IPS-NIHi11 (cell line): ENCODE data around the gene PLSCR1.

Source experiments
- DNase-seq: peaks from one replicate; pipeline ENCODE4 v3.0.0; 2012; ENCODE audit warnings: mixed read lengths, low spot score

Gene PLSCR1, protein sequence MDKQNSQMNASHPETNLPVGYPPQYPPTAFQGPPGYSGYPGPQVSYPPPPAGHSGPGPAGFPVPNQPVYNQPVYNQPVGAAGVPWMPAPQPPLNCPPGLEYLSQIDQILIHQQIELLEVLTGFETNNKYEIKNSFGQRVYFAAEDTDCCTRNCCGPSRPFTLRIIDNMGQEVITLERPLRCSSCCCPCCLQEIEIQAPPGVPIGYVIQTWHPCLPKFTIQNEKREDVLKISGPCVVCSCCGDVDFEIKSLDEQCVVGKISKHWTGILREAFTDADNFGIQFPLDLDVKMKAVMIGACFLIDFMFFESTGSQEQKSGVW

DNA sequence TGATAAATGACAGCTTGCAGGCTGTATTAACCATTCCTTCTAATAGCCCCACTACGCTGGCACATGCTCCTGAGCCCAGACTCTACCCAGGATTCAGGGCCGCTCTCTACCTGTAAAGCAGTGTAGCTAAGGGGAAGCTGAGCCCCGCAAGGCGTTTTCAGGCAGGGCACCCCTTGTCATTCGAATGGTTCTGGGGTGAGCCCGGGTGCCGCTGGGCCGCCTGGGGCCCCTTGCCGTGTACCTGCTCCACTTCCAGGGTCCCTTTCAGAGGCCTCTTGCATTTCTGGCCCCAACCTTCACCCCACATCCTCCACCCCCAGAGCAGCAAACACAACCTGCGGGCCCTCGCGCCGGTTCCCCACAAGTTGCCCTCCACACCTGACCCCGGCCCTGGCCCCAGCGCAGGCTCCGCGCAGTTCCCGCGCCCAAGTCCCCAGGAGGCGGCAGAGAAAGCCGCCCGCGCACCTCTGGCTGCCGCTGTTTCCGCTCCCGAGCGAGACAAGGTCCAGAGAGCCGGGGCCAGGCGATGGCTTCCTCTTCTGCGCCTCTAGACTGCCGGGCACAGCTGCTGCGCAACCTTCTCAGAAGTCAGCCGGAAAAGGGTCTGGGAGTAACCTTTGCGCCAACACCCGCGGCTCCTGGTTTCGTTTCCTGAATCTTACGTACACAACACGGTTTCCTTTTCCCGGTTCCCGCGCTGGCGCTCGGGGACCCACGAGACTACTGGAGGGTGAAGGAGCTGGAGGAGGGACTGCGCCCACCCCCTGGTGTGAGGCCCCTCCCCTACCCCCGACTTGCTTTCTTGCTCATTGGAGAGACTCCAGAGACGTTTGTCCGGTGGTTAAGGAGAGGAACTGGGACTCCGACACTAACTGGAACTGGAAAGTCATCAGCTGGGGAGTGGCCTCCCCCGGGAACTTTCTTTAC is at the start of gene PLSCR1:
TSS of gene PLSCR1 (minus strand) at position 606 of the 927 bp plus-strand sequence. CDS start 8,055 bp downstream, outside the sequence.
- peak; percentile 88 for DNase-seq

DNA sequence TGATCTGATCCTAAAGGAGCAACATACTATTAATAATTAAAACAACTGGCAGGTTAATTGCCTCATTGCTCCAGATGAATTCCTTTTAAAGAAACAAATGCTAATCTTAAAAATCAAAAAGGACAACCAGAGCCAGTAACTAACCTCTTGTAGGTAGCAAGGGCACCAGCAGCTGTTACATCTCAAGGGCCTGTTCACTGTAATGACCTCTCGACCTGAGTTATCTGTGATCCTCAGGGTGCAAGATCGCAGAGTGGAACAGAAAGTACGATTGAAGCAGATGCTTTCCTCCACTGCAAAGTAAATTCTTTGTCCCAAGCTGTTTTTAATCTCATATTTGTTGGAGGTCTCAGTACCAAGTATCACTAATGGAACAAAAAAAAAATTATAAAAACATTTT is 49.4 kb upstream of the PLSCR1 start:
- DNase-seq: no peak

DNA sequence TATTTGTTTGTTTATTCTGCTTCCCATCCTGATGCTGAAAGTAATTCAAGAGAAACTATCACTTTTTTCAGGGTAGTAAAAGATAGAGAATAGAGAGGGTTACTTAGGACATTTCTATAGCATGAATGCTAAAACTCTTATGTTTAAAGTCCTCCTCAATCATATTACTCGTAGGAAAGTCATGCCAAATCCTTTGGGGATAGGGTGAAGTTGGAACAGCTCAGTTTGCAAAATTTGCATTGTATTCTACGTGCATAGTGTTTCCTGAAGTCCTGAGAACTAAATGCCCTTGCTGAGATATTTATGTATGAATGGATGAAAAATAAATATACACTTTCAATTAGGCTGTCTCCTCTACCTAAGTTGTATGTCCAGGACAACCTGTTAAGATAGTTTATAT is 46.1 kb upstream of the PLSCR1 start:
- DNase-seq: no peak

DNA sequence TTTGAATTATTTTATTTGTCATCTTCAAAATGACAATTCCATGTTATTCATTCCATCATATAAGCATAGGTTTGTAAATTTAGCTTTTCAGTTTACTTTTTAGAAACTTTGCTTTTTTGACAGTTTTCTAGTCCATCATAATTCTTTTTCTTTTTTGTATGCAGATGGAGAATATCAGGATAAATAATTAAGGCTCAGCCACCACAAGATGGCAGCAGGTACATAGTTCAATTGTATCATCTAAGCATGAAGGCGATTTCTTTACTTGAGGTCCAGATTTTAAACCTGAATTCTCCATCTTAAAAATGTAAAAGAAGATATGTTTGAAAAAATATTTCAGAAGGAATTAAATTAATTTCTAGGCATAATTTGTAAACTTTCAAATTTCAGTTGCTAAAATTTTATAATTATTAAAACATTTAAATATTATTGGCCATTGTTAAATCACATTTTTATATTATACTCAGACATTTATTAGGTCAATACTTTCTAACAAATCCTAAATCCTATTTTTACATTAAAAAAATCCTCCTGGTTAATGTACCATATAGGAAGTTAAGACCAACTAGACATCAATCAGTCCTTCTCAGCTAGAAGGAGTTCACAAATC is 45.6 kb upstream of the PLSCR1 start:
- peak; percentile 27 for DNase-seq

DNA sequence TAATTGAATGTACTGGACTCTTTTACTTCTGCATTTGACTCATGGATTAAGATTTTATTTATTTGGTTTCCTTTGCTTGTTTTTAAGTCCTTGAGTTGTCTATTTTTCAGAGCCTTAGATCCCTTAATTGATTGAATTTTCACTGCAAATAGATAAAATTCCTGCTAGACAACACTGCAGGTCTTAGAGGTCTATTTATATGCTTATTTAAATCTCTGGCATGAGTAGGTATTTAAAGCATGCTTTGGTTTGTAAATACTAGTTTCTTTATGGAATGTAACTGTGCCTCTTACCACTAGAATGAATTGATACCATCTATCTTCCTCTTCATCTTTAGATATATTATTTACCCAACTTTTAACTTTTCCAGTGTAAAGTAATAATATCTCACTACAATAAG is 40.7 kb upstream of the PLSCR1 start:
- DNase-seq: no peak

DNA sequence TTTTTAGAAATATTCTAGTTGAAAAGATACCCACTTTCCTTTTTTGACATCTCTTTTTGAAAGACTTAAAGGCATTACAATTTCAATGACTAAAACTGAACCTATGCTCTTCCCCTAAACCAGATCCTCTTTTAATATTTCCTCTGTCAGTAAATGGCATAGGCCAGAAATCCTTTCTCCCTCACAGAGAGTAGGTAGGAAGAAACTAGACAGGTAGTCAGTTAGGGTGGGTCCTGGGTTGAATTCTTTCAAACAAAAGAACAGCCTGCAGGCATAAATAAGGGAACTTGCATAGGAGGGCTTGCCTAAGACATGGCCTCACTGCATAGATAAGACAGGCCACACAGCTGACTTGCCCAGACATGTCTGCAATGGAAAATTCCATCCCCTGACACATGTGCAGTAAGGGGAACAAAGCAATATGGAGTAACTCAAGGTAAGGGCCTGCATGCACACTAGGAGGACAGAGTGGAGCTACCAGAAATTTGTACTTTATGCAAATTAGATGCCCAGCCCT is 37.6 kb upstream of the PLSCR1 start:
- no peak for DNase-seq

DNA sequence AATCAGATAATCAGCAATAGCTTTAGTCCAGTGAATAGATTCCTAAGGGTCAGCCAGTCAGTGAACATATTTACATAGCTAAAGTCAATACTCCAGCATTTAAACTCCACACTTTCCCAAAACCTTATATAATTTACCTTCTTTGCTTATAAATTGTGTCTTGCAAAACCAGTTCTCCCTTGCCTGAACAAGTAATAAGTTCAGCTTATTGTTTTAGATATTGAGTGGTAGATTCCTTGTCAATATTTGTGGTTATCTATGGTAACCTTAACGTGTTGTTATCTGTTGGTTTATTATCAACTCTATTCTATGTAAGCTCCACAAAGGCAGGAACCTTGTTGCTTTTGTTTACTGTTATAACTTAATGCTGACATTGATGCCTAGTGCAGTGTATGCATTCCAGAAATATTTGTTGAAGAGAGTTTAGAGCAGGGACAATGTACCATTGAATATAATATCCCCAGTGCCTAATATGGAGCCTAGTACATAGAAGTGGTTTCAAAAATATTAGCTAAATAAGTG is 36.7 kb upstream of the PLSCR1 start:
- no peak for DNase-seq

DNA sequence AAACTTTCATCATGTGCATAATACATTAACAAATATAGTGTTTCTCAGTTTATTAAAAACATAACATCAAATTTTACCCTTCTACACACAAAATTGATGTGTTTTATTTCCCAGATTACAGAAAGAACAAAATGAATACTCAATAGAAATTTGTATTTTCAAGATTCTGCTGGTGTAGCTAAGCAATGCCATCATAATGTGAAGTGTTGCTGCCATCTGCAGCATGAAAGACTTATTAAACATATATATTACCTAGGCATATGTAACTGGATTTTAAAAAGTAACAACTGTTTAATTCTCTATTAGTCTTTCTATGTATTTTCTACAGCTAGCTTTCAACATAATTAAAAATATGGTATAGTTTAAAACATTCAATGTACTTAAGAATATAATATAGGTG is 33.3 kb upstream of the PLSCR1 start:
- DNase-seq: no peak

DNA sequence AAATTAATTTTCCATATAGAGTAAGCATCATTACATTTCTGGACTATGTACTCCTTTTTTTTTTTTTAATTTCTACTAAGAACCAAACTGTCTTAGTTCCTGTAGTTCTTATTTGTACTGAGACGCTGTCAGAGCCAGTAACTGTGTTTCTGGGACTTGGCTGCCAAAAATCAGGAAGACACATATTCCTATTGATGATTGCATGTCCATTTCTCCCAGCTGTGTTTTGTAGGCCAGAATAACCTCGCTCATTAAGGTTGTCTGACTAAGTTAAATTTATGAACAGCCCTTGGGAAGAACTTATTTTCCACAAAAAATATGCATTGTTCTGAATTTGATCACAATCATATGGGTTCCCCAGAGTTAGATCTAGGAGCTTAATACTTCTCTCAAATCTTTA is 31.2 kb upstream of the PLSCR1 start:
- DNase-seq: no peak

DNA sequence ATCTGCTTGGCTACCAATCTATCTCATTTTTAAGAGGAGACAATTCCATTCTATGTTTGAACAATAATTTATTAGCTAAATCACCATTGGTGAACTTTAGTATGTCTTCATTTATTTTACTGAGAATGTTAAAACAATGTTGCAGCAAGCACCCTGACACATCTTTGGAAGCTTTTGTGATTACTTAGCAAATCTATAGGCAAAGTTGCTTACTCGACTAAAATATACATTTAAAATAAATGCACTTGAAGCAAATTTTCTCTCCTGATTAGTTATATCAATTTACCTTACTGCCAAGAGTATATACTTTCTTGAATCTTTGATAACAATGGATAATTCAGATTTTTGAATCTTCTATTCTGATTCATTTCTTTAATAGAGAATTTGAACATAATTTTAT is 29.8 kb upstream of the PLSCR1 start:
- no peak for DNase-seq

DNA sequence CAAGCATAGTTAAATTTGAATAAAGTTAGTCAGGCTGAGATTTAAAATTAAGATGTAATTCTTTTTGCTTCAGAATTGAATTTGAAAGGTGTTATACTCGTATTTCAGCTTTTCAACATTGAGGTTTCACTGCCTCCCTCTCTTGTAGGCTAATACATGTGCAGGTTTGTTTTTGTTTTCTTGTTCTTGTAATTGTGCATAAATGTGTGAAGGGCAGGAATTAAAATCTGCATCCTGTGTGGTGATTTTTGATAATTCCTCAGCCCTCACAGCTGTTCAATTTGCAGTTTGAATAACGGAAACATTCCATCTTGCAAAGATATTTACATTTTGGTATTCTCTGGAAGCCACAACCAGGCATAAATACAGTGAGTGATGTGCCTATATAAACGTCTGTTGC is 24.9 kb upstream of the PLSCR1 start:
- no peak for DNase-seq

DNA sequence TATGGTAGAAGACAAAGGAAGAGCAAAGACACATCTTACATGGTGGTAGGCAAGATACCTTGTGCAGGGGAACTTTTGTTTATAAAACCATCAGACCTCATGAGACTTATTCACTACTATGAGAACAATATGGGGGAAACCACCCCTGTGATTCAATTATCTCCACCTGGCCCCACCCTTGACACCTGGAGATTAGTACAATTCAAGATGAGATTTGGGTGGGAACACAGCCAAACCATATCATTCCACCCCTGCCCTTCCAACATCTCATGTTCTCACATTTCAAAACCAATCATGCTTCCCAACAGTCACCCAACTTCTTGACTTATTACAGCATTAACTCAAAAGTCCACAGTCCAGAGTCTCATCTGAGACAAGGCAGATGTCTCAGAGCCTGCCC is 21.7 kb upstream of the PLSCR1 start:
- DNase-seq: no peak

DNA sequence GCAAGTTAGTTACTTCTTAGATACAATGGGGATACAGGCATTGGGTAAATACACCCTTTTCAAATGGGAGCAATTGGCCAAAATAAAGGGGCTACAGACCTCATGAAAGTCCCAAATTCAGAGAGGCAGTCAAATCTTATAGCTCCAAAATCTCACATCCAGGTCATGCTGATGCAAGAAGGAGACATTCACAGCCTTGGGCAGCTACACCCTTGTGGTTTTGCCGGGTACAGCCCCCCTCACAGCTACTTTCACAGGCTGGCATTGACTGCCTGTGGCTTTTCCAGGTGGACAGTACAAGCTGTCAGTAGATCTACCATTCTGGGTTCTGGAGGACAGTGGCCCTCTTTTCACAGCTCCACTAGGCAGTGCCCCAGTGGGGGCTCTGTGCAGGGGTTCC is 17.5 kb upstream of the PLSCR1 start:
- DNase-seq: no peak

DNA sequence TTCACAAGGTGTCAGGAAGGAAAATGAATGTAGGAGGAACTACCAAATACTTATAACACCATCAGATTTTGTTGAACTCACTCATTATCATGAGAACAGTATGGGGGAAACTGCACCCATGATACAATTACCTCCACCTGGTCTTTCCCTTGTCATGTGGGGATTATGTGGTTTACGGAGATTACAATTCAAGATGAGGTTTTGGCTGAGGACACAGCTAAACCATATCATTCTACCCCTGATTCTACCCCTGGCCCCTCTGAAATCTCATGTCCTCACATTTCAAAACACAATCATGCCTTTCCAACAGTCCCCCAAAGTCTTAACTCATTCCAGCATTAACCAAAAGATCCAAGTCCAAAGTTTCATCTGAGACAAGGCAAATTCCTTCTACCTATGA is 17.1 kb upstream of the PLSCR1 start:
- DNase-seq: no peak

DNA sequence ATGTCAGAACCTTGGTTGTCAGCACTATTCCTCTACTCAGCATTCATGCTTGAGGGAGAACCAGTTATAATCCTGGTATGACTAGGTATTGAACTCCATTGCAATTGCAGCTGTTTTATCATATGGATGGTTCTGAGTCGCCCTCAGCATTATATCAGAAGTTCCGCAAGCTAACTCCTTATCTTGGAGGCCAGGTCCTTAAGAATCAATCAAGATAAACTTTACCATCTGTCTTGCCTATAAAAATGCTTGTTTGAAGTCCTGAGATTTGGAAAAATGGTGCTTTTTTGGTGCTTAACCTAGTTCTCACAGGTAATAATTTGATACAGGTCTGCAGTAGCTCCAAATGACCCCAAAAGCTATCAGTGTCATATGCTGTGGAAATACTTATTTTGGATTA is 16.3 kb upstream of the PLSCR1 start:
- no peak for DNase-seq

DNA sequence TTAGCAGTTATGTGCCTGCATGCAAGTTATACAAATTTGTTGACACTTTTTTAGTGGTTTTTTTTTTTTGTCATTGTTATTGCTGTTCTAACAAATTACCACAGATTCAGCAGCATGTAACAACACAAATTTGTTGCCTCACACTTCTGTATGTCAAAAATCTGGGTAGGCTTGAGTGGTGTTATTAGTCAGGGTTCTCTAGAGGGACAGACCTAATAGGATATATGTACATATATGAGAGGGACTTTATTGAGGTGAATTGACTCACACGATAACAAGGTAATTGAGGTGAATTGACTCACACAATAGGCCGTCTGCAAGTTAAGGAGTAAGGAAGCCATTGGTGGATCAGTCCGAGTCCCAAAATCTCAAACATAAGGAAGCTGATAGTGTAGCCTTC is 15.0 kb upstream of the PLSCR1 start:
- no peak for DNase-seq

DNA sequence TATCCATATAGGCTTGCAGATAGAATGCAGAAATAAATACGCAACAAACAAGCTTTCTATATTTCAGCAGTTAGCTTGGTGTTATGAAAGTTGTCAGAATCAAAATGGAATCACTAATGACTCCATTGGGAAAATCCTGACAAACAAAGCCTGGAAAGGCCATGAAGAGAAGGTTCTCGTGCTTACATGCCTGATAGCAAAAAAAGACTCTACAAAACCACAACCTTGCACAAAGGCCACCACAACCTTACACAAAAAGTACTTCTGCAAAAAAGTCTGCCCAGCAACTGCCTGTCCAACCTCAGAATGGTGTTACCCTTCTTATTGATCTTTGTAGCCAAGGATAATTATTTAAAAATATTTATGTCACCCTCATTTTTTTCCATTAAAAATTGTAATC is 14.4 kb upstream of the PLSCR1 start:
- no peak for DNase-seq

DNA sequence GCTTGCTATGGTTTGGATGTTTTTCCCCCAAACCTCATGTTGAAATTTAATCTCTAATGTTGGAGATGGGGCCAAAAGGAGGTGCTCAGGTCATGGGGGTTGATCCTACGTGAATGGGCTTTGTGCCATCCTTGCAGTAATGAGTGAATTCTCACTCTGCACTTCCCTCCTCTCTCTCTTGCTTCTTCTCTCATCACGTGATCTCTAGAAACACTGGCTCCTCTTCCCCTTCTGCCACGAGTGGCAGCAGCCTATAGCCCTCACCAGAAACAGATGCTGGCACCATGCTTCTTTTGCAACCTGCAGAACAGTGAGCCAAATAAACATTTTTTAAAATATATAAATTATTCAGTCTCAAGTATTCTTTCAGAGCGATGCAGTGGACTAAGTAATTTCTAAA is 13.3 kb upstream of the PLSCR1 start:
- no peak for DNase-seq

DNA sequence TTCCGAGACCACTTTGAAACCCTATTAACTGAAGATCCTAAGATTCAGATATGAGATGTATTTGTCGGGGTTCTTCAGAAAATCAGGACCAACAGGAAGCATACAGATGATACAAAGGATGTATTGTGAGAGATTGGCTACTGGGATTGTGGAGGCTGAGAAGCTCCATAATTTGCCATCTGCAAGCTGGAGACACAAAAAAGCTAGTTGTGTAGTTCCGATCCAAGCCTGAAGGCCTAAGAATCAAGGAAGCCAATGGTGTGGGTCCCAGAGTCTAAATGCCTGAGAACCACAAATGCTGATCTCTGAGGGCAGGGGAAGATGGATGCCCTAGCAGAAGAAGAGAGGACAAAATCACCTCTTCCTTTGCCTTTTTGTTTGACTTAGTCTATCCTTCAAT is 10.9 kb upstream of the PLSCR1 start:
- no peak for DNase-seq

DNA sequence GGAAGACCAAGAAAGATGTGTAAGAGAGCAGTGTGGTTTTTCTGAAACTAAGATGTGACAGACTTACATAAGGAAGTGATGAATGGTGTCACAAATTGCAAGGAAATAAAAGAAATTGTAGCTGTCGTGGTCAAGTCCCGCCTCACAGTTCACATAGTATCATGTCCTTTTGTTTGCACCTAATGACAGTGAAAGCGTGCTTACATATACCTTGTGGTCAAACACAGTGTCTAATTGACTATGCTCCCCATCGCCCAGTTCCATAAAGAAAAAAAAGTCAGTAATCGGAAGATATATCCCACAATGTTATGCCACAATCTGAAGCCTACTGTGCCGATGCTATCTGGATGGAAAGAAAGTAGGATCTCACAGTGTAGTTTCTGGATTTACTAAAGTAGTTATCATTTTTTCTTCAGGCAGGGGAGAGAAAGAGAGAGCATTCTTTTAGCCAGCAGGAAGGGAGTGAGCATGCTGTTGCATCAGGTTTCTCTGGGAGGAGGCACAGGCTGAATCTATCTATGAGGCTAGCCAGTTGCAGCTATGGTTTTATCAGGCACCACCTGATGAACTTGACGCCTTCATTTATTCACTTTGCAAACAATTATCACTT is 9.8 kb upstream of the PLSCR1 start:
- DNase-seq: no peak

DNA sequence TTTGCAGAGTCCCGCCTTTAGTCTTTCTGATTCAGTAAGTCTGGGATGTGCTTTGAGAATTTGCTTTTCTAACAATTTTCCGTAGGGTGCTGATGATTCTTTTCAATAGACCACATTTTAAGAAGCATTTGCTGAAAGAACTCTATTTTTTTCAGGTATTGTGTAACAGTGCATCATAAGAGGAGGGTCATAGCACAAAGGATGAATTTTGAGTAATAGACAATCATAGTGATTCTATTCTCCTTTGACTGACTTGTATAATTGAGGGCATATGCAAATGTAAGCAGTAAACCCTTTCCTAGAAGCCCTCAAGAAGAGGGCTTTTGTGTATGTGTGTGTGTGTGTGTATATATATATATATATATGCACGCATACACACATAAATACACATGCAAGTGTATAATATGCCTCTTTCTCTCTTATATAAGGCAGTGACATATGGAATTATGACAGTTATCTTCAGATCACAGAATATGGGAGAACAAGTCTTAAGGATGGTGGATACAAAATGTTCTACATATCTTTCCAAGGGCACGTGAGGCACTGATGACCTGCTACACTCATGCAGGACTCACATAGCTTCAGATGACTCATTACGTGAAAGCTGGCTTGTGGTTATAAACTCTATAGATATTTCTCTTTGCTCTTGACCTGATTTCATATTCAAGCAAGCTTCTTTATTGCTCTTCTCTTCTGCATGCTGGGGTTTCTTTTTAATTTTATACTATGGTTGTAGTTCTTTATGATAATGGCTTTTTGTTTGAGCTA is 6.5 kb upstream of the PLSCR1 start:
- no peak for DNase-seq
